K562 (cell line): ENCODE data around the gene CDC25B. TPM values are rescaled to one million over a fixed set of nuclear protein-coding genes. Genes with fewer than 3 reads are reported as not detected.

Source experiments
- ATAC-seq: fragments of 200-7000 bp; cut with Tn5 transposase; 3 replicates; pipeline ENCODE4 v1.9.1; 2020; ENCODE audit warnings: moderate library complexity
- Bru-seq: library from RNA; stranded (reverse); fragments of 400-500 nt; gene quantifications from one replicate; lab custom pipeline; 2021; lab: Mats Ljungman, UMichigan
- BruChase-seq, 2 experiments: library from RNA; stranded (reverse); fragments of 400-500 nt; gene quantifications; one replicate each; lab custom pipeline; 2021; lab: Mats Ljungman, UMichigan
- BruUV-seq: library from RNA; stranded (reverse); fragments of 400-500 nt; replicated peaks from 2 replicates; lab custom pipeline; 2021; lab: Mats Ljungman, UMichigan
- CTCF ChIA-PET: fragments of 300-600 bp; formaldehyde crosslinking; extraction: SDS; loops from one replicate; lab custom pipeline; 2021; ENCODE audit warnings: low intra/inter-chr PET ratio; lab: Yijun Ruan, JAX
- POLR2A ChIA-PET: fragments of 300-600, 350-650 bp; sonication (Branson Sonifier 250); formaldehyde crosslinking; extraction: SDS; loops from one replicate; lab custom pipeline; 2021; ENCODE audit warnings: antibody characterized with exemption, inconsistent platforms; lab: Yijun Ruan, JAX
- DNase-seq, 4 experiments: peaks; one replicate each; pipeline versions ENCODE4 v3.0.0 to v3.0.0-alpha.2; 2011 to 2018; ENCODE audit warnings: low spot score in 3 of 4, mixed read lengths in 3 of 4; ENCODE audit errors: extremely low read depth in 1 of 4
- FAIRE-seq: peaks from 2 replicates; lab custom pipeline; 2011; peaks lifted over from hg19 to GRCh38; lab: Jason Lieb, UNC
- H2AFZ ChIP-seq: 2 replicates; pipeline ENCODE4 v1.6.0; 2011; ENCODE audit warnings: low read depth, low read length, control low read depth, inconsistent platforms
- H3K27ac ChIP-seq: fragments of 200-600 bp; 3 replicates; pipeline ENCODE4 v1.8.0; 2011; ENCODE audit warnings: low read depth, mild to moderate bottlenecking, control low read depth, inconsistent platforms, low read length, moderate library complexity, mixed read lengths; ENCODE audit errors: extremely low read depth
- H3K27me3 ChIP-seq, 2 experiments: fragments of 300-600 bp in 1 of 2; 2 replicates in 1 of 2; 3 replicates in 1 of 2; pipeline versions ENCODE4 v1.6.0 to v1.8.0; 2011; ENCODE audit warnings: inconsistent platforms in 2 of 2, low read length in 2 of 2, mild to moderate bottlenecking in 1 of 2, mixed read lengths in 1 of 2, moderate library complexity in 1 of 2; ENCODE audit not compliant: control insufficient read depth in 2 of 2, insufficient read depth in 2 of 2
- H3K36me3 ChIP-seq: fragments of 300-600 bp; 3 replicates; pipeline ENCODE4 v1.8.0; 2011; ENCODE audit warnings: mild to moderate bottlenecking, low read length, inconsistent platforms; ENCODE audit not compliant: control insufficient read depth, insufficient read depth
- H3K4me1 ChIP-seq, 2 experiments: fragments of 200-600 bp in 1 of 2; replicated peaks in 1 of 2; 2 replicates in 1 of 2; 3 replicates in 1 of 2; pipeline versions ENCODE4 v1.5.1 to v1.8.0; 2011; ENCODE audit warnings: inconsistent platforms in 2 of 2, low read length in 2 of 2, mild to moderate bottlenecking in 1 of 2, mixed read lengths in 1 of 2, moderate library complexity in 1 of 2; ENCODE audit not compliant: control insufficient read depth in 2 of 2, insufficient read depth in 2 of 2
- H3K4me2 ChIP-seq: 2 replicates; pipeline ENCODE4 v1.6.1; 2011; ENCODE audit warnings: low read length, control low read depth, inconsistent platforms, mixed read lengths; ENCODE audit not compliant: insufficient read depth
- H3K4me3 ChIP-seq: fragments of 200-600 bp; sonication (generic), shearing (Covaris generic); 2 replicates; pipeline ENCODE4 v1.5.1; 2016; ENCODE audit warnings: control low read depth, inconsistent platforms
- H3K79me2 ChIP-seq: fragments of 200-600 bp; 3 replicates; pipeline ENCODE4 v1.8.0; 2011; ENCODE audit warnings: low read length, inconsistent platforms; ENCODE audit not compliant: control insufficient read depth, insufficient read depth
- H3K9ac ChIP-seq, 2 experiments: 2 replicates each; pipeline versions ENCODE4 v1.6.0 to v1.6.1; 2011; ENCODE audit warnings: low read depth in 2 of 2, low read length in 2 of 2, control low read depth in 1 of 2, inconsistent platforms in 1 of 2, mild to moderate bottlenecking in 1 of 2, mixed read lengths in 1 of 2; ENCODE audit not compliant: insufficient read depth in 1 of 2
- H3K9me1 ChIP-seq: one replicate; pipeline ENCODE4 v1.6.0; 2011; ENCODE audit warnings: inconsistent platforms, mild to moderate bottlenecking, low read length, moderate library complexity; ENCODE audit not compliant: control insufficient read depth, insufficient read depth
- H3K9me3 ChIP-seq: replicated peaks from 2 replicates; pipeline ENCODE4 v1.5.1; 2011; ENCODE audit warnings: low read depth, low read length, inconsistent platforms; ENCODE audit not compliant: control insufficient read depth, insufficient read depth
- H4K20me1 ChIP-seq: replicated peaks from 2 replicates; pipeline ENCODE4 v1.6.1; 2011; ENCODE audit warnings: low read length, inconsistent platforms, mixed read lengths; ENCODE audit not compliant: control insufficient read depth, insufficient read depth
- CBX3 ChIP-seq, 2 experiments: IDR thresholded peaks; 1 replicate in 1 of 2; 2 replicates in 1 of 2; pipeline ENCODE4 v1.6.1; 2012; ENCODE audit warnings: inconsistent platforms in 2 of 2, low read length in 2 of 2, borderline replicate concordance in 1 of 2, control low read depth in 1 of 2
- CEBPG ChIP-seq, 3 experiments: fragments of 200-800 bp in 1 of 3; sonication (Bioruptor generic) in 1 of 3; sonication (generic) in 1 of 3; formaldehyde crosslinking in 1 of 3; IDR thresholded peaks in 2 of 3; conservative IDR thresholded peaks in 1 of 3; 2 replicates each; pipeline versions ENCODE4 v1.6.1 to v1.8.0; 2016 to 2022; ENCODE audit warnings: missing compliant biosample characterization in 2 of 3, missing genetic modification characterization in 2 of 3, mild to moderate bottlenecking in 1 of 3, missing genetic modification reagents in 1 of 3
- NBN ChIP-seq: fragments of 450-650 bp; IDR thresholded peaks from 2 replicates; pipeline ENCODE4 v1.6.1; 2016; ENCODE audit warnings: low read depth, mild to moderate bottlenecking
- NKRF ChIP-seq: fragments of 450-650 bp; IDR thresholded peaks from 2 replicates; pipeline ENCODE4 v1.6.1; 2016; ENCODE audit warnings: borderline replicate concordance
- WGBS: fragments of 100-300 bp; shearing (Covaris generic); methylation state at CpG from one replicate; pipeline ENCODE4 v1.1.6; 2016; ENCODE audit warnings: low coverage, mixed read lengths; ENCODE audit not compliant: insufficient coverage; ENCODE audit errors: missing lambda C conversion rate; 5-methylcytosine and 5-hydroxymethylcytosine counted together
- in situ Hi-C: fragments of 300-500 bp; cut with MboI; formaldehyde crosslinking; loops from 4 replicates; pipeline ENCODE4 v1.15.0; 2018; ENCODE audit warnings: inconsistent platforms, mixed read lengths
- intact Hi-C: fragments of 100-400 bp; cut with micrococcal nuclease; formaldehyde crosslinking; loops from 2 replicates; pipeline ENCODE4 v1.14.2; 2022
- long read RNA-seq, 3 experiments: library from polyadenylated mRNA in 2 of 3; library from RNA in 1 of 3; unstranded in 2 of 3; stranded (forward) in 1 of 3; transcript quantifications; one replicate each; pipeline ENCODE4 v2.0.0, GENCODE V29; 2019 to 2022
- polyA minus RNA-seq, 3 experiments: library from RNA; depleted of rRNA, polyadenylated mRNA; stranded (reverse); fragments of >200 nt; gene quantifications; 2 replicates each; pipeline ENCODE4 v1.2.3, GENCODE V29; 2011
- polyA plus RNA-seq, 8 experiments: library from polyadenylated mRNA; depleted of rRNA in 4 of 8; stranded (reverse) in 5 of 8; unstranded in 3 of 8; fragments of >200 nt; fragmentation: Nextera tagmentation in 2 of 8; fragmentation: Illumina TruSeq in 1 of 8; extraction: Ambion mirVana in 2 of 8; extraction: Trizol in 1 of 8; gene quantifications; 2 replicates each; pipeline versions ENCODE4 v1.2.1 to v1.2.3, GENCODE V29; 2011 to 2014; ENCODE audit warnings: inconsistent platforms in 1 of 8, missing spikeins in 1 of 8
- total RNA-seq, 7 experiments: library from RNA; depleted of rRNA in 6 of 7; stranded (reverse); fragments of >200 nt in 6 of 7; fragmentation: Illumina TruSeq in 2 of 7; extraction: Trizol in 2 of 7; gene quantifications; 2 replicates each; pipeline versions ENCODE4 v1.2.1 to v1.2.3, GENCODE V29; 2011 to 2021; ENCODE audit warnings: low replicate concordance in 1 of 7
- TF ChIP-seq, protein P1 (sequence below), 2 experiments: fragments of 450-650 bp in 1 of 2; sonication (generic) in 1 of 2; formaldehyde crosslinking in 1 of 2; IDR thresholded peaks in 1 of 2; conservative IDR thresholded peaks in 1 of 2; 2 replicates each; pipeline versions ENCODE4 v1.6.1 to v1.8.1; 2016 to 2023; ENCODE audit warnings: mild to moderate bottlenecking in 2 of 2, moderate library complexity in 2 of 2, inconsistent platforms in 1 of 2, missing genetic modification reagents in 1 of 2

The CDC25B gene
- total RNA-seq (2011; cell fraction: chromatin; rRNA removed; ENCODE audit: low replicate concordance) = 36.8 and 73.0 TPM in 2 replicates
- 29.3 and 39.4 TPM in 2 replicates for total RNA-seq (2011; cell fraction: nucleolus; rRNA removed)
- 29.4 and 38.9 TPM in 2 replicates for total RNA-seq (2011; cell fraction: nucleoplasm; rRNA removed)
- total RNA-seq (2014; rRNA removed) (11.5 and 16.1 TPM in 2 replicates), total RNA-seq (2014; rRNA removed; fragmentation: Illumina TruSeq; extraction: Trizol) (5.9 and 7.2 TPM in 2 replicates), total RNA-seq (2015; rRNA removed; fragmentation: Illumina TruSeq; extraction: Trizol) (7.8 and 9.3 TPM in 2 replicates), total RNA-seq (2021) (31.4 and 35.7 TPM in 2 replicates), polyA plus RNA-seq (2011; rRNA removed) (9.5 and 25.1 TPM in 2 replicates), polyA plus RNA-seq (2014; fragmentation: Illumina TruSeq; extraction: Trizol) (25.8 and 30.6 TPM in 2 replicates), polyA plus RNA-seq (2014; fragmentation: Nextera tagmentation; extraction: Ambion mirVana) (1 to 10 TPM; 2.3 to 3.1 TPM), polyA plus RNA-seq (2014; rRNA removed) (22.9 and 26.3 TPM in 2 replicates), polyA minus RNA-seq (2011; rRNA and poly(A)+ RNA removed) (8.0 and 11.6 TPM in 2 replicates), Bru-seq, nascent RNA (percentile 56 among the genes with signal in this experiment), BruChase-seq, experiment 1, labeled RNA remaining after a 2-hour chase (percentile 49 among the genes with signal in this experiment), BruChase-seq, experiment 2, labeled RNA remaining after a 6-hour chase (percentile 52 among the genes with signal in this experiment)
- 23.7 and 24.0 TPM in 2 replicates for polyA plus RNA-seq (2011; cell fraction: cytosol; rRNA removed)
- polyA plus RNA-seq (2011; cell fraction: nucleus; rRNA removed) = 72.5 and 91.0 TPM in 2 replicates
- polyA plus RNA-seq (2012) = 30.3 and 35.0 TPM in 2 replicates
- polyA minus RNA-seq (2011; cell fraction: cytosol; rRNA and poly(A)+ RNA removed) = 14.5 and 27.7 TPM in 2 replicates
- 9.7 and 15.1 TPM in 2 replicates for polyA minus RNA-seq (2011; cell fraction: nucleus; rRNA and poly(A)+ RNA removed)
- long read RNA-seq, experiment 1, transcript CDC25B-201 (16 exons, 3,597 nt) = major isoform, 6 of 87 reads
- long read RNA-seq, experiment 1, partial matches to known transcripts = 74 of 87 reads
- long read RNA-seq, experiment 1, other reads (novel, unspliced or antisense) = 4 of 87 reads
- long read RNA-seq, experiment 2, transcript CDC25B-201 (16 exons, 3,597 nt) = major isoform, 13 of 46 reads
- long read RNA-seq, experiment 2, partial matches to known transcripts = 12 of 46 reads
- long read RNA-seq, experiment 2, other reads (novel, unspliced or antisense) = 16 of 46 reads
- long read RNA-seq, experiment 3, partial matches to known transcripts = 4 of 14 reads
- long read RNA-seq, experiment 3, other reads (novel, unspliced or antisense) = 5 of 14 reads

DNA sequence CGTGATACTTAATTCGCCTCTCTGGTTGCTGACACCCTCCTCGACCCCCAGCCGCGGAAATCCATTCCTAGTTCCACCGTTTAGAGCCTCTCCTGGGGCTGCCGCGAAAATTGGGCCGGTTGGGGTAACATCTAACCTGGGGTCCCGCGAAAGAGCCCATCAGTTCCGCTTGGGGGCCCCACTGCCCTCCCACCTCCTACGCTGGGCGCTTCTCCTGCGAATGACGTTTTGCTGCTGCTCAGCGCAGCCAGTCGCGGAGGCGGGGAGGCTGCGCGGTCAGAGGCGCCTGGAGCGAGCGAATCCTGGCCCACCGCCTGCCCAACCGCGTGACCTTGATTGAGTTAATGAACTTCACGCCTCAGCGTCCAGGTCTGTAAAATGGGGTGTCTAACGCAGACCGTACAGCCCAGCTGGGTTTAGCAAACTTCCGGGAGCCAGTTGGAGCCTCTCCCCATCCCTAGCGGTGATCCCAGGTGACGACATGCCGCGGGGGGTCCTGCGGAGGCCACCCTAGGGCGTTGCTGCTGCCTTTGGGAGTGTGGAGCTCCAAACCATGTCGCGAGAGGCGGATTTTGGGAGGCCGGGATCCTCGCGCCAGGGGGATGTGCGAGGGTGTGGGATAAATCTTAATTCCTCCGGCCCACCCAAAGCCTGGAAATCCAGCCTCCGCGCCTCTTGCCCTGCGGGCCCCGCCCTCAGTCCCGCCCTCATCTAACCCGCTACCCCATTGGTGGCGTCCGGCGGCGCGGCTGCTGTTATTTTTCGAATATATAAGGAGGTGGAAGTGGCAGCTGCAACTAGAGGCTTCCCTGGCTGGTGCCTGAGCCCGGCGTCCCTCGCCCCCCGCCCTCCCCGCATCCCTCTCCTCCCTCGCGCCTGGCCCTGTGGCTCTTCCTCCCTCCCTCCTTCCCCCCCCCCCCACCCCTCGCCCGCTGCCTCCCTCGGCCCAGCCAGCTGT lies at the start of gene CDC25B:
Gene CDC25B, plus strand, starts transcription at position 800 of the 958 bp plus-strand sequence. CDS start 222 bp downstream, outside the sequence.
- POLR2A ChIA-PET = interaction anchor here (0.7 to 1.1 kb wide), 2 partner anchors 9 to 10 kb away, joined by 3 read pairs; partner anchors contain the start of gene CENPB
- peak; percentile 77 for FAIRE-seq
- Histone ChIP-seq H3K9me1 (no peaks in the 10 kb centered on the region), H3K4me3 (peak within 1 kb of the TSS; percentile 55), H3K4me2 (peak within 1 kb of the TSS; percentile 81), H3K27ac (peak within 1 kb of the TSS; percentile 73), H3K27me3 (no peaks in the 10 kb centered on the region), H3K79me2 (peaks cover 12% of the 10 kb centered on the region; the same call in 2 of the 3 replicates), H4K20me1 (no peaks in the 10 kb centered on the region), H3K36me3 (peaks cover 19% of the 10 kb centered on the region; the same call in 2 of the 3 replicates), H2AFZ (peak within 1 kb of the TSS; percentile 94), H3K4me1 (peaks cover 14 to 37% of the 10 kb centered on the region in 2 experiments; a peak in 4 of 5 replicates), H3K9ac (peak within 1 kb of the TSS; percentile 69 to 93), H3K9me3 (no peaks in the 10 kb centered on the region)
- peak; percentile 80 to 88 (median 86) for DNase-seq
- BruUV-seq = TSS peak; percentile 93
- intact Hi-C loops = no loop called here
- WGBS = 4% methylated on average over 38 of the region's 69 CpGs
- in situ Hi-C loops = no loop called here
- peak; percentile 91 for ATAC-seq
- CTCF ChIA-PET = interaction anchor here (0.9 kb wide), 1 partner anchor 9 kb away, joined by 3 read pairs; the partner anchor contains the start of gene CENPB
- TF ChIP-seq NBN = 0 out of 2 replicates have a peak, but pooled peaks have one; percentile 40
- TF ChIP-seq CBX3 (IDR thresholded peaks at IDR 0.05; ENCODE audit: borderline replicate concordance in 1 of 2, low read length in 2 of 2) = peak in 1 of 2 experiments; percentile 38; a peak in 1 of 3 replicates
- TF ChIP-seq NKRF = peak; percentile 53; the same call in 1 of the 2 replicates
- TF ChIP-seq, protein P1, sequence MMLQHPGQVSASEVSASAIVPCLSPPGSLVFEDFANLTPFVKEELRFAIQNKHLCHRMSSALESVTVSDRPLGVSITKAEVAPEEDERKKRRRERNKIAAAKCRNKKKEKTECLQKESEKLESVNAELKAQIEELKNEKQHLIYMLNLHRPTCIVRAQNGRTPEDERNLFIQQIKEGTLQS (IDR thresholded peaks at IDR 0.05) = peak; percentile 59; the same call in 1 of the 2 replicates
- TF ChIP-seq, protein P1 (CRISPR knock-in tag; conservative IDR thresholded peaks at IDR 0.05) = no peak
- peak; percentile 57; the same call in 1 of the 2 replicates for TF ChIP-seq CEBPG (CRISPR knock-in tag; IDR thresholded peaks at IDR 0.05)
- TF ChIP-seq CEBPG (tag; conservative IDR thresholded peaks at IDR 0.05 in 1 of 2, IDR thresholded peaks at IDR 0.05 in 1 of 2) = no peak
